GM19328 (cell line): Measurements from ENCODE around the gene OGDHL.
"Not testable (repeated sequence)": the region's sequence is repeated elsewhere in the genome, so short reads cannot be mapped to it uniquely, and the experiment has no call there.

ENCODE experiments used
- ATAC-seq: cut with Tn5 transposase; IDR thresholded peaks from one replicate; pipeline ENCODE4 v1.9.1; 2021; ENCODE audit warnings: mild to moderate bottlenecking, moderate library complexity; ENCODE audit not compliant: unreplicated experiment

Gene OGDHL

GRCh38 chr10:49756641-49757040, 5.5 kb downstream of the OGDHL start:
- no peak for ATAC-seq

- ATAC-seq, result no peak
These were observed 6.1 kb downstream of the OGDHL start for GRCh38 chr10:49756031-49756430.

GRCh38 chr10:49754951-49755350, 7.2 kb downstream of the OGDHL start:
- ATAC-seq, result not testable (repeated sequence)

GRCh38 chr10:49752584-49752983, 9.5 kb downstream of the OGDHL start:
- ATAC-seq, result no peak

GRCh38 chr10:49751636-49752510, 10.2 kb downstream of the OGDHL start:
- ATAC-seq, result no peak

- no peak for ATAC-seq
These were observed 10.9 kb downstream of the OGDHL start for GRCh38 chr10:49751216-49751615.

- ATAC-seq, result no peak
These were observed 11.6 kb downstream of the OGDHL start for GRCh38 chr10:49750546-49750945.

- ATAC-seq, result no peak
These were observed 12.3 kb downstream of the OGDHL start for GRCh38 chr10:49749556-49750491.

GRCh38 chr10:49749144-49749543, 13.0 kb downstream of the OGDHL start:
- no peak for ATAC-seq

GRCh38 chr10:49748006-49748405, 14.1 kb downstream of the OGDHL start:
- no peak for ATAC-seq

GRCh38 chr10:49747303-49747646, 14.8 kb downstream of the OGDHL start:
- no peak for ATAC-seq

- ATAC-seq, result no peak
These were observed 15.4 kb downstream of the OGDHL start for GRCh38 chr10:49746626-49747302.

- ATAC-seq, result no peak
These were observed 16.4 kb downstream of the OGDHL start for GRCh38 chr10:49745756-49746155.

- no peak for ATAC-seq
These were observed 17.1 kb downstream of the OGDHL start for GRCh38 chr10:49744924-49745605.

- ATAC-seq, result no peak
These were observed 17.9 kb downstream of the OGDHL start for GRCh38 chr10:49744091-49744685.

- ATAC-seq, result no peak
These were observed 18.6 kb downstream of the OGDHL start for GRCh38 chr10:49743464-49744075.

GRCh38 chr10:49742683-49743463, 19.2 kb downstream of the OGDHL start:
- no peak for ATAC-seq

- no peak for ATAC-seq
These were observed 20.8 kb downstream of the OGDHL start for GRCh38 chr10:49741108-49741995.
